B cell (primary cell): ENCODE data around the gene IRF2BPL.

Experiments
- EZH2 ChIP-seq: IDR thresholded peaks from 2 replicates; pipeline ENCODE4 v1.6.1; 2012; ENCODE audit warnings: borderline replicate concordance, low read depth, mild to moderate bottlenecking, moderate library complexity, low read length; ENCODE audit not compliant: insufficient read depth, poor library complexity, severe bottlenecking
- TF ChIP-seq, protein P1 (sequence below): fragments of 200-600 bp; IDR thresholded peaks from one replicate; pipeline ENCODE4 v1.8.0; 2022; ENCODE audit warnings: antibody characterized with exemption, mild to moderate bottlenecking

DNA sequence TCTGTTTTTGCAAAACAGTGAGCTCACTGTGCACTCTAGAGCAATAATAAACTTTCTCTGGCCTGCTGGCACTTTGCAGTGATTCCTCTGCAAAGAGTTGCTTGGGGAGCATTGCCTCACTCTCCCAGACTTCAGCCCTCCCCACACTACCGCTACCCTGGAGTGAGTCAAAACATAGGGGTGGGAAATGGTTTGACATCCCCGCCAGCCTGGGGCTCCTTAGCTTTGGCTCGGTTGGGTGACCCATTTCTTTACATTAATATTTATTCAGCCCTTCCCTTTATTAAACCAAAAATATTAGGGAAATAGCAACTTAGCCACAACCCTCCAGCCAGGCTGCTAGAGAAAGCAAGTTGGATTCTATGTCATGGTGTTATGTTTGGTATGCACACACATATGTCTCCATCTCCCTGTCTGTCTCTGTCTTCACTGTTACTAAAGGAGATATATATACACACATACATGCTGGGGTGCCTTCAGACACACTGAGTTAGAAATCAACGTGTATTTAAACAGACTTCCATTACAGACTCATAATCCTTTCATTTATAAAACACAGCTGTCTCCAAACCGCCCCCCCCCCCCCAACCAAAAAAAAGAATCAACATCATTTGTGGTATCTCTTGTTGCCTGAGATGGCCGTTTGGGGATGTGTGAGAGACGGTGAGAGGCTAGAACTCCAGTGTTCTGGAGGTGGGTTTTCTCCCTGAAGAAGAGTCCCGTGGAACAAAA lies 3.4 kb upstream of the IRF2BPL start:
- TF ChIP-seq, protein P1, sequence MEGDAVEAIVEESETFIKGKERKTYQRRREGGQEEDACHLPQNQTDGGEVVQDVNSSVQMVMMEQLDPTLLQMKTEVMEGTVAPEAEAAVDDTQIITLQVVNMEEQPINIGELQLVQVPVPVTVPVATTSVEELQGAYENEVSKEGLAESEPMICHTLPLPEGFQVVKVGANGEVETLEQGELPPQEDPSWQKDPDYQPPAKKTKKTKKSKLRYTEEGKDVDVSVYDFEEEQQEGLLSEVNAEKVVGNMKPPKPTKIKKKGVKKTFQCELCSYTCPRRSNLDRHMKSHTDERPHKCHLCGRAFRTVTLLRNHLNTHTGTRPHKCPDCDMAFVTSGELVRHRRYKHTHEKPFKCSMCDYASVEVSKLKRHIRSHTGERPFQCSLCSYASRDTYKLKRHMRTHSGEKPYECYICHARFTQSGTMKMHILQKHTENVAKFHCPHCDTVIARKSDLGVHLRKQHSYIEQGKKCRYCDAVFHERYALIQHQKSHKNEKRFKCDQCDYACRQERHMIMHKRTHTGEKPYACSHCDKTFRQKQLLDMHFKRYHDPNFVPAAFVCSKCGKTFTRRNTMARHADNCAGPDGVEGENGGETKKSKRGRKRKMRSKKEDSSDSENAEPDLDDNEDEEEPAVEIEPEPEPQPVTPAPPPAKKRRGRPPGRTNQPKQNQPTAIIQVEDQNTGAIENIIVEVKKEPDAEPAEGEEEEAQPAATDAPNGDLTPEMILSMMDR, result no peak
- no peak for TF ChIP-seq EZH2
